HG02852 (cell line): ENCODE measurements around the gene ZNF746.

Experiments used
- ATAC-seq: cut with Tn5 transposase; IDR thresholded peaks from one replicate; pipeline ENCODE4 v1.9.1; 2021; ENCODE audit warnings: mild to moderate bottlenecking, moderate library complexity; ENCODE audit not compliant: unreplicated experiment

Gene ZNF746

GRCh38 chr7:149490083-149490760 lies 7.4 kb downstream of the ZNF746 start:
- ATAC-seq = no peak

GRCh38 chr7:149489391-149490024 lies 8.1 kb downstream of the ZNF746 start:
- ATAC-seq = no peak

GRCh38 chr7:149479568-149479967 lies 18.0 kb downstream of the ZNF746 start:
- ATAC-seq = no peak

- ATAC-seq = no peak
These were observed 18.9 kb downstream of the ZNF746 start for GRCh38 chr7:149478754-149479153.

- ATAC-seq = no peak
These were observed 19.8 kb downstream of the ZNF746 start for GRCh38 chr7:149477494-149478443.

- ATAC-seq = no peak
These were observed 20.8 kb downstream of the ZNF746 start for GRCh38 chr7:149476791-149477190.

- no peak for ATAC-seq
These were observed 22.2 kb downstream of the ZNF746 start for GRCh38 chr7:149475121-149476045.

- ATAC-seq = no peak
These were observed 23.1 kb downstream of the ZNF746 start for GRCh38 chr7:149474309-149475120.

- no peak for ATAC-seq
These were observed 24.4 kb downstream of the ZNF746 start for GRCh38 chr7:149473251-149473650.

GRCh38 chr7:149471289-149471953 lies 26.2 kb downstream of the ZNF746 start:
- no peak for ATAC-seq

- ATAC-seq = no peak
These were observed 27.8 kb downstream of the ZNF746 start for GRCh38 chr7:149469806-149470205.

GRCh38 chr7:149468208-149468607 lies 29.4 kb downstream of the ZNF746 start:
- ATAC-seq = no peak

- no peak for ATAC-seq
These were observed 30.2 kb downstream of the ZNF746 start for GRCh38 chr7:149467321-149467859.

- ATAC-seq = no peak
These were observed 31.2 kb downstream of the ZNF746 start for GRCh38 chr7:149466364-149466763.

GRCh38 chr7:149463500-149464161 lies 34.0 kb downstream of the ZNF746 start:
- ATAC-seq = no peak

GRCh38 chr7:149462101-149462520 lies 35.5 kb downstream of the ZNF746 start:
- no peak for ATAC-seq

GRCh38 chr7:149460493-149461277 lies 36.9 kb downstream of the ZNF746 start, which contains the start of gene ZNF777:
ZNF777 (minus strand) TSS chr7:149461062; CDS start chr7:149456022, 5,040 bp downstream.
- peak; percentile 94 for ATAC-seq
